Endometrial microvascular endothelial cells (primary cell): ENCODE measurements around the gene SMG6. TPM values are rescaled to one million over a fixed set of nuclear protein-coding genes. Genes with fewer than 3 reads are reported as not detected.

Source experiments
- in situ Hi-C: cut with HindIII; loops from 2 replicates; pipeline ENCODE4 v1.10.0; 2017; ENCODE audit warnings: low sequenced_read_pairs, low pct_unique_long_range_greater_than_20kb; ENCODE audit errors: inconsistent ontology term
- total RNA-seq: library from RNA; depleted of rRNA; stranded (reverse); fragments of >200 nt; gene quantifications from one replicate; pipeline ENCODE4 v1.2.3, GENCODE V29; 2015; ENCODE audit errors: inconsistent ontology term

SMG6 gene
- total RNA-seq, 1 donor from 2014 or later = 67.2 TPM

DNA sequence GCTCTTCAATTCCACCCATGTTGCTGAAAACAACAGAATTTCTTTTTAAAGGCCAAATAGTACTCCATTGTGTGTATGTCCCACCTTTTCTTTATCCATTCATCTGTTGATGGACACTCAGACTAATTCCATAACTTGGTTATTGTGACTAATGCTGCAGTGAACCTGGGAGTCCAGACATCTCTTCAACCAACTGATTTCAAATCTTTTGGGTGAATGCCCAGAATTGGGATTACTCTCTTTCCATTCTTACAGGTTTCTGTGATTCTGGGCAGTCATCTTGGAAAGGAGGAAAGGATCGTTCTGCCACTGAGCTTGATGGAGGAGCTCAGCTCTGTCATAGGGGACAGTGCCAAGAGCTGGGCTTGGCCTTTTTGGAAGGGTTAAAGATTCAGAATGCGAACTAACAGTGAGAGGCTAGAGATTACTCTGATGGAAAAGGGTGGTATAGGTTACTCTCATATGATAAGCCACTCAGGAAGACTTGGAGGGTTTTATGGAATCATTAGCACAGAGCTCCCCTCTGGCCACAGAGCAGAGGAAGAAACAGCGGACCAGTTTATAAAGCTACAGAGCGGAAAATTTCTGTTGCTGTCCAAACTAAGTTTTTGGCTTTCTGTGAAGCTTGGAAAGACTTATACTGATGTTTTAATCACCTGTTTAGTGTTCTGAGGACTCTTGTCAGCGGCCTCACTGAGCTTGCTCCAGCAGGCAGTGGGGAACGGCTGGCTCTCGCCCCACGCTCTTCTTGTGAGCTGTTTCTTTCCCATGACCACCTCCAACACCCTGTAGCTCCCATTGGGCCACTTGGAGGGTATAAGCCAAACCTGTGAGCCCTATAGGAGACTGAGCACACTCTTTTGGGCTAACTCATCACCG lies 200.4 kb downstream of the SMG6 start:
- in situ Hi-C loops = no loop called here

GRCh38 chr17:2101448-2102257 lies 201.9 kb downstream of the SMG6 start:
- in situ Hi-C loops = no loop called here

DNA sequence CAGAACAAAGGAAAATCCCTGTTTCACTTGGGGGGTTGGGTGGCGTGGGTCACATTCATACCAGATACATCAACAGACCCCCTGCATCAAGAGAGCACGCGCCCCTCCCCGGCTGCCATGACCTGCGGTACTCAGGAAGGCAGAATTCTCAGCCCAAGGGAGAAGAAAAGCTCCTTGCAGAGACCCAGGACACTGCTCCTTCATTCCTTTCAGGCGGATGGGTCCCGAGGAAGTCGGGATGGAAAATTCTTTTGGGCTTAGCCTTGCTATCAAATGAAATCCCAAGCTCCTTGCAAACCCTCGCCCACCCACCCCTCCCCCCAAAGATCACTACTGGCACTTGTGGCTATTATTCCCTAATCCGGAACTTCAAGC lies 208.1 kb downstream of the SMG6 start:
- in situ Hi-C loops = no loop called here

- in situ Hi-C loops = no loop called here
Measured at GRCh38 chr17:2094891-2095535, 208.6 kb downstream of the SMG6 start.

GRCh38 chr17:2093349-2093748 lies 210.2 kb downstream of the SMG6 start:
- in situ Hi-C loops = no loop called here

DNA sequence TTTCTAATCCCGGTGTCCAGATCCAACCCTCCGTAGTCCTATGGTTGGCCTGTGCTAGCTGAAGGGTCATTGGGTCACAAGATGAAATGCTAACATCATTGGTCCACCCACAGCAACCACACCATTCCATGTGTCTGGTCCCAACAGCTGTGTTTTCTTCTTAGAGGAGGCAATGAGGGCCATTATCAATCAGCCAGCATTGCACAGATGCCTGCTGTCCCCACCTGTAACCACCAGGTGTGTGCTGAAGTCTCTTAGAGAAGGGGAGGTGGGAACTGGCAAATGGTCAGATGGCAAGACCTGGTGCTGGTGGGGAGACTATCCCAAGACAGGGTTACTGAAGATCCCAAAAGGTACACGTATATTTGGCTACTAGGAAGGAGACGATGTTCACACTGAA lies 211.3 kb downstream of the SMG6 start:
- in situ Hi-C loops = no loop called here

- in situ Hi-C loops = no loop called here
Measured at GRCh38 chr17:2090804-2091534, 212.6 kb downstream of the SMG6 start.

DNA sequence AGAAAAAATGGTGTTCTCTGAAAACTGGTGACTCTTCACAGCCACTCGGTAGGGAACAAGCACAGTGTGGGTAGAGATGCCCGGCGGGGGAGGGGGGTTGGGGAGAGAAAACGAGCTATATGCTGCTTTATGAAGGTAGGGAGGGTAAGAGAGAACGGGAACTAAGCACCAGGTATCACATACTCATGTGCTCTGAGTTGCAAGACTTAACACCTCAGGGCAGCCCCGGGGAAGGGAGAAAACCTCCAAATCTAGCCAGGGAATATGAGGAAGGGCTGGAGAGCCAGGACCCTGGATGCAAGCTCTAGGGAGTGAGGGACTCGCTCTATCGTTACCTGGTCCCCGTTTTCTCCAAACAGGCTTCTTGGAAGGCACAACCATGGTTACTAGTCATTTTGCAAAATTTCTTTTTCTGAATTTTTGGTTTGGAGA lies 213.4 kb downstream of the SMG6 start:
- in situ Hi-C loops = no loop called here

- in situ Hi-C loops = no loop called here
Measured at GRCh38 chr17:2089021-2089422, 214.6 kb downstream of the SMG6 start.

DNA sequence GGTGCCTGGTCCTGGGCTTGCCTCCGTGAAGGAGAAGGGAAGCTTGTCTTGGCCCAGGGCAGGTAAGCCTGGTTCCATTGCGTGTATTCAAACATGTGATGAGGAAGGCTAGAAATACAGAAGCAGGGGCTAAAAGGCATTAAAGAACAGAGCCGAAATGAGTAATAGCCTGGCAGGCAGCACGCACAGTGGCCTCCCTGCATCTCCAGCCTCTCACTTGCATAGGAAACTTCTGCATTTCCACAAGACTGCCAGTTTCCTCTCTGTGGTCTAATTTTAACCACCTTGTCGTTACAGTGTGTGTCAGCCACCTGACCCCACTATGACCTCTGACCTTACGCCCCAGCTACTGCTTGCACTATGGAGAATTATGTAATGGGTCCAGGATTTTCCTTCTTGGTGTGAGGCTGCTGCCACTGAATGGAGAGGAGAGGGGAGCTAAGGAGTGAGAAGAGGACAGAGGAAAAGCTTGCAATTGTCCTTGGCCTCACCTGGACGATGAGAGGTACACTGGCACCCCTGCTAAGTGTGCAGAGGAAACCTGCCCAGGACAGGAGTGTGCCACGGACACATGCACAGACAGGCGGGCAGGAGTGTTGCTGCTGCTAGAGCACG lies 215.9 kb downstream of the SMG6 start:
- in situ Hi-C loops = no loop called here

DNA sequence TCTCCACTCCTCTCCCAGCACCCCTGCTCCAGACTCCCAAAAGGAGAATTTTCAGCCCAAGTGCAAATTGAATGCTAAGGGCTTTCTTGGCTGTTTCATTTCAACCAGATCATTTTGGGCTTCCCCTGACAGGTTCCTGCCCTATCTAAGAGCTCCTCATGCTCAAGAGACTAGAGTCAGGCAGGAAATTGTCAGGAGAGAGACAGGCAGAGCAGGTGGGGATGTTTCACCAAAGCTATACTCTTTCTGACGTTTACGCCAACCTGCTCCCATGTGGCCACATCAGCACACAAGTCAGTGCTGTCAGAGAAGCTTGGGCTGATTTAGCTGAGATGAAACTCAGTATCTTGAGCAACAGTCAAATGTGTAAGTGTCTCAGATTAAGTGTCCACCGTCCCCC lies 217.3 kb downstream of the SMG6 start:
- in situ Hi-C loops = no loop called here

- in situ Hi-C loops = no loop called here
Measured at GRCh38 chr17:2085648-2085949, 218.0 kb downstream of the SMG6 start.

DNA sequence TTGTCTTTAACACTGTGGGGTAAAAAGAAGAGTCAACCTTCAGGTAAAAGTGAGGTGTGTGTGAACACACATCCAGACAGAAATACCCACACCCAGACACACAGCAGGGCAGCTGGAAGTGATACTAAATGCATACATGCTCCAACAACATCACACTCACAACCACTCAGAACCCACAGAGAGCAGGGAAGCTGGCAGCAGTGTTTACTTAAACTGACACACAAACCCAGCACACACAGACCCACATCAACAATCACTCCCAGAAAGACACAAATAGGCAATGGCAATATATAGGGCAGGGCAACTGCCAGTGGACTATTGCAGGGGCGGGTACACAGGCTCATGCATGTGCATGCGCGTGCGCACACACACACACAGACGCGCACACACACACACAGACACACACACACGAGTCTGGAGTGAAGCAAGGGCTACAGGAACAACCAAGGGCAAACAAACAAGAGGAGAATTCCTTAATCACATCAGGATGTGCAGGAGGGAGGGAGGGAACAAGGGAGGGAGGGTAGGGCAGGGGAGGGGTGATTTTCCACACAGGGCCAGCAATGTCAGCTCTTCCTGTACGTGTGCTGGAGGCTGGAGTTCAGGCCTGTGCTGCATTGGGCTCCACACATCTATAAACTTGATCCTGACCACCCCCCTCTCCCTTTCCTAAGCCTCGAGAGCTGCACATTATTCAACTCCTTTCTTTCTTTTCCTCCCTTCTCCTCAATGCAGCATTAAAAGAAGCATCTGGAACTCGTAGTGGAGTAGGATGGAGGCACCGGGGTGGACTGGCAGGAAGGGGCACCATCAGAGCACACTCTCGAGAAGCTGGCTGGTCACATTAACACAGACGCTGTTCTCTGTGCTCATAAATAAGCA lies 218.6 kb downstream of the SMG6 start:
- in situ Hi-C loops = no loop called here

- in situ Hi-C loops = no loop called here
Measured at GRCh38 chr17:2084036-2084765, 219.4 kb downstream of the SMG6 start.

DNA sequence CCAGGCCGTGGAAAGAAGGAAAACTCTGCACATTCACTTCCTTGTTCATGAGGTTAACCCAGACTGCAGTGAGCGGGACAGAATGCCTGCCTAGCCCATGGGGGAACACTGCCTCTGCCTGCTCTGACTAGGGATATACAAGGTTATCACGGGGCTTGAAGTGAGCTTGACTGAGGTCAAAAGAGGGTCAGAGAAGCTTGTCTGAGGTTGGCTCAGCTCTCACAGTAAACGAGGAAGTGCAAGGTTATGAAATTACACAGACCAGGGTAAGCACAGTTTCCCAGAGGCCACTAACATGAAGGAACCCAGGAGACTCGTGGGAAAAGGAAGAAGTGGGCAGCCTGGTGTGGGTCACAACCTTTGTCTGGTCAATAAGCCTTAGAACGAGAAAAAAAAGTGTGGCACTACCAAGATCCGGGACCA lies 220.0 kb downstream of the SMG6 start:
- in situ Hi-C loops = no loop called here

- in situ Hi-C loops = no loop called here
Measured at GRCh38 chr17:2082003-2082781, 221.4 kb downstream of the SMG6 start.

DNA sequence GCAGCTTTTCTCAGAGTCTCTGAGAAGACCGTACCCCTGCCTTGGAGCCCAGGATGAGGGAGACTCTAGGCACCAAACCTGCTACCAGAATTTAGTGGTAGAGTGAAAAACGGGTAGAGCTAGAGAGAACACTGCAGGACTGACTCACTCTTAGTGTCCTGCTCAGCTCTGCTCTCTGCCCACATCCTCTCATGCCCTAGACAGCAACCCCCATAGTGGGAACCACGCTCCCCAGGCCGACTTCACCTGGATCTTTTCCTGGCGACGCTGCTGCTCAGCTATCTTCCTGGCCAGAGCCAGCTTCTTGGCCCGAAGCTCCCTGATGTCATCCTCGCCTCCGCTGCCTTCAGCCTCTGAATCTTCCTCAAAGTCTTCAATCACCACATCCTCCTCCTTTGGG lies 222.0 kb downstream of the SMG6 start:
- in situ Hi-C loops = no loop called here
